Esophagus muscularis mucosa (tissue), 4 donors: ENCODE results near the gene SFN. TPM values are rescaled to one million over a fixed set of nuclear protein-coding genes. Genes with fewer than 3 reads are reported as not detected.
"Not testable (repeated sequence)": the region's sequence is repeated elsewhere in the genome, so short reads cannot be mapped to it uniquely, and the experiment has no call there.

ENCODE experiments used
- DNase-seq: peaks from one replicate; pipeline ENCODE4 v3.0.0-alpha.2; 2017; ENCODE audit errors: extremely low spot score
- H3K27ac ChIP-seq, 4 donors: fragments of 200-600 bp; sonication (generic); replicated peaks in 1 of 4; 1 replicate in 3 of 4; 2 replicates in 1 of 4; pipeline ENCODE4 v1.5.1; 2016 to 2019; ENCODE audit warnings: mild to moderate bottlenecking in 1 of 4
- H3K27me3 ChIP-seq, 4 donors: fragments of 200-600 bp; sonication (generic); one replicate each; pipeline versions ENCODE4 v1.5.1 to v1.6.0; 2016 to 2019
- H3K36me3 ChIP-seq, 4 donors: fragments of 200-600 bp; sonication (generic); one replicate each; pipeline ENCODE4 v1.5.1; 2016 to 2019
- H3K4me1 ChIP-seq, 4 donors: fragments of 200-600 bp; sonication (generic); one replicate each; pipeline ENCODE4 v1.5.1; 2016 to 2019
- H3K4me3 ChIP-seq, 4 donors: fragments of 200-600 bp; sonication (generic); 1 replicate in 2 of 4; 2 replicates in 2 of 4; pipeline ENCODE4 v1.5.1; 2016 to 2019; ENCODE audit warnings: mild to moderate bottlenecking in 4 of 4, moderate library complexity in 1 of 4
- H3K9me3 ChIP-seq, 4 donors: fragments of 200-600 bp; sonication (generic); 1 replicate in 3 of 4; 2 replicates in 1 of 4; pipeline ENCODE4 v1.5.1; 2016 to 2019
- CTCF ChIP-seq, 3 experiments: fragments of 200-600 bp in 2 of 3; fragments of 450-650 bp in 1 of 3; sonication (generic) in 2 of 3; IDR thresholded peaks; one replicate each; pipeline ENCODE4 v1.5.1; 2017 to 2019; ENCODE audit warnings: antibody characterized with exemption in 3 of 3, mild to moderate bottlenecking in 2 of 3, moderate library complexity in 1 of 3
- EP300 ChIP-seq: sonication (generic); formaldehyde crosslinking; IDR thresholded peaks from one replicate; pipeline ENCODE4 v1.6.1; 2017; ENCODE audit warnings: antibody characterized with exemption
- POLR2A ChIP-seq: fragments of 450-650 bp; IDR thresholded peaks from one replicate; pipeline ENCODE4 v1.6.1; 2017; ENCODE audit warnings: antibody characterized with exemption, moderate library complexity, mild to moderate bottlenecking, low read depth
- POLR2AphosphoS5 ChIP-seq, 2 donors: sonication (generic); formaldehyde crosslinking; IDR thresholded peaks; one replicate each; pipeline ENCODE4 v1.6.1; 2017; ENCODE audit warnings: antibody characterized with exemption in 2 of 2
- WGBS: methylation state at CpG from one replicate; pipeline ENCODE4 v1.1.5; 2018; 5-methylcytosine and 5-hydroxymethylcytosine counted together
- intact Hi-C: fragments of 100-400 bp; cut with DNase I; formaldehyde crosslinking; loops from one replicate; pipeline ENCODE4 v1.15.1; 2023
- total RNA-seq, 4 donors: library from RNA; depleted of rRNA; stranded (reverse); fragments of >200 nt; gene quantifications; one replicate each; pipeline versions ENCODE4 v1.1.0 to v1.2.1, GENCODE V29; 2016

SFN gene
- total RNA-seq, 4 donors from 2014 or later = 0.33 to 1.7 TPM; not detected in 2

GRCh38 chr1:26839339-26839722, 23.6 kb upstream of the SFN start:
- no peak for DNase-seq
- Histone ChIP-seq H3K36me3 (peaks cover 14 to 96% (median 87%) of the 10 kb centered on the region in 4 donors), H3K9me3 (no peaks in the 10 kb centered on the region), H3K27ac (no peak overlapping the region), H3K4me3 (no peak overlapping the region), H3K4me1 (no peaks in the 10 kb centered on the region), H3K27me3 (no peaks in the 10 kb centered on the region)
- TF ChIP-seq POLR2A (no peak), POLR2AphosphoS5 (IDR thresholded peaks at IDR 0.05) (no peak), EP300 (no peak), CTCF (IDR thresholded peaks at IDR 0.05) (no peak)
- intact Hi-C loops = no loop called here
- WGBS = 100% methylated on average over 1 of the region's 1 CpG

GRCh38 chr1:26839779-26840178, 23.2 kb upstream of the SFN start:
- 71% methylated on average over 3 of the region's 6 CpGs for WGBS

GRCh38 chr1:26844424-26845196, 18.3 kb upstream of the SFN start:
- Histone ChIP-seq H3K36me3 (peaks cover 20 to 85% (median 76%) of the 10 kb centered on the region in 4 donors), H3K27ac (no peak overlapping the region), H3K27me3 (no peaks in the 10 kb centered on the region), H3K9me3 (no peaks in the 10 kb centered on the region), H3K4me1 (peaks cover 0 to 17% (median 15%) of the 10 kb centered on the region in 4 donors), H3K4me3 (no peak overlapping the region)
- TF ChIP-seq CTCF (IDR thresholded peaks at IDR 0.05) (no peak), POLR2AphosphoS5 (IDR thresholded peaks at IDR 0.05) (no peak), EP300 (no peak), POLR2A (no peak)
- DNase-seq = no peak
- 92% methylated on average over 13 of the region's 13 CpGs for WGBS
- intact Hi-C loops = no loop called here

More at GRCh38 chr1:26839779-26840178, 23.2 kb upstream of the SFN start:
- Histone ChIP-seq H3K4me3 (no peak overlapping the region), H3K27ac (no peak overlapping the region), H3K27me3 (no peaks in the 10 kb centered on the region), H3K9me3 (no peaks in the 10 kb centered on the region), H3K4me1 (no peaks in the 10 kb centered on the region), H3K36me3 (peaks cover 11 to 93% (median 84%) of the 10 kb centered on the region in 4 donors)
- no peak for TF ChIP-seq EP300
- no peak for TF ChIP-seq POLR2AphosphoS5 (IDR thresholded peaks at IDR 0.05)
- no peak for TF ChIP-seq CTCF (IDR thresholded peaks at IDR 0.05)
- no peak for TF ChIP-seq POLR2A
- no peak for DNase-seq
- intact Hi-C loops = no loop called here

GRCh38 chr1:26847826-26848225, 15.1 kb upstream of the SFN start:
- H3K4me3 ChIP-seq, DNase-seq, H3K27me3 ChIP-seq, H3K9me3 ChIP-seq, intact Hi-C loops: not testable (repeated sequence)
- 95% methylated on average over 6 of the region's 6 CpGs for WGBS
- Histone ChIP-seq H3K4me1 (peaks cover 0 to 23% (median 18%) of the 10 kb centered on the region in 4 donors), H3K36me3 (peaks cover 41 to 85% (median 77%) of the 10 kb centered on the region in 4 donors), H3K27ac (peak overlapping the region in 1 of 4 donors; percentile 69)

GRCh38 chr1:26848499-26848898, 14.4 kb upstream of the SFN start:
- TF ChIP-seq CTCF (IDR thresholded peaks at IDR 0.05) (no peak), POLR2A (no peak), POLR2AphosphoS5 (IDR thresholded peaks at IDR 0.05) (no peak), EP300 (no peak)
- intact Hi-C loops = no loop called here
- H3K27ac ChIP-seq = peak overlapping the region; percentile 42 to 71 (median 64)
- H3K27me3 ChIP-seq = no peaks in the 10 kb centered on the region
- peaks cover 2 to 28% (median 21%) of the 10 kb centered on the region in 4 donors for H3K4me1 ChIP-seq
- DNase-seq = no peak
- H3K4me3 ChIP-seq = no peak overlapping the region
- peaks cover 37 to 83% (median 75%) of the 10 kb centered on the region in 4 donors for H3K36me3 ChIP-seq
- 88% methylated on average over 7 of the region's 10 CpGs for WGBS
- H3K9me3 ChIP-seq = no peaks in the 10 kb centered on the region
